Suprapubic skin (tissue), 4 donors: ENCODE results near the gene NCK2. TPM values are rescaled to one million over a fixed set of nuclear protein-coding genes. Genes with fewer than 3 reads are reported as not detected.

Experiments used
- DNase-seq, 2 donors: peaks; one replicate each; pipeline ENCODE4 v3.0.0-alpha.2; 2019; ENCODE audit warnings: low spot score in 2 of 2
- H3K27ac ChIP-seq: fragments of 200-600 bp; sonication (generic); one replicate; pipeline ENCODE4 v1.5.1; 2019
- H3K27me3 ChIP-seq: fragments of 200-600 bp; sonication (generic); one replicate; pipeline ENCODE4 v1.5.1; 2019
- H3K36me3 ChIP-seq: fragments of 200-600 bp; sonication (generic); one replicate; pipeline ENCODE4 v1.5.1; 2019
- H3K4me1 ChIP-seq: fragments of 200-600 bp; sonication (generic); one replicate; pipeline ENCODE4 v1.5.1; 2019
- H3K4me3 ChIP-seq: fragments of 200-600 bp; sonication (generic); one replicate; pipeline ENCODE4 v1.5.1; 2019; ENCODE audit warnings: mild to moderate bottlenecking
- H3K9me3 ChIP-seq: fragments of 200-600 bp; sonication (generic); one replicate; pipeline ENCODE4 v1.5.1; 2019
- CTCF ChIP-seq, 2 donors: fragments of 200-600 bp in 1 of 2; fragments of 450-650 bp in 1 of 2; sonication (generic) in 1 of 2; IDR thresholded peaks; one replicate each; pipeline ENCODE4 v1.5.1; 2016 to 2019; ENCODE audit warnings: antibody characterized with exemption in 2 of 2, mild to moderate bottlenecking in 1 of 2, moderate library complexity in 1 of 2
- EP300 ChIP-seq: sonication (generic); formaldehyde crosslinking; IDR thresholded peaks from one replicate; pipeline ENCODE4 v1.6.1; 2017; ENCODE audit warnings: antibody characterized with exemption
- POLR2A ChIP-seq, 2 donors: fragments of 450-650 bp; IDR thresholded peaks; one replicate each; pipeline ENCODE4 v1.6.1; 2017; ENCODE audit warnings: antibody characterized with exemption in 2 of 2, mild to moderate bottlenecking in 2 of 2, moderate library complexity in 2 of 2
- POLR2AphosphoS5 ChIP-seq, 3 donors: sonication (generic); formaldehyde crosslinking; IDR thresholded peaks; one replicate each; pipeline ENCODE4 v1.6.1; 2017; ENCODE audit warnings: antibody characterized with exemption in 3 of 3
- WGBS: methylation state at CpG from one replicate; pipeline ENCODE4 v1.1.5; 2018; 5-methylcytosine and 5-hydroxymethylcytosine counted together
- total RNA-seq, 4 donors: library from RNA; depleted of rRNA; stranded (reverse); fragments of >200 nt; gene quantifications; one replicate each; pipeline ENCODE4 v1.1.0, GENCODE V29; 2016

Gene NCK2
- total RNA-seq, 4 donors from 2014 or later = 40.1 to 59.4 (median 49.2) TPM

GRCh38 chr2:105903051-105903674 lies 158.5 kb downstream of the NCK2 start:
- DNase-seq = no peak
- Histone ChIP-seq H3K4me3 (no peak overlapping the region), H3K36me3 (no peaks in the 10 kb centered on the region), H3K27me3 (no peaks in the 10 kb centered on the region), H3K4me1 (no peaks in the 10 kb centered on the region), H3K9me3 (peaks cover 13% of the 10 kb centered on the region), H3K27ac (no peak overlapping the region)
- 95% methylated on average over 7 of the region's 7 CpGs for WGBS
- no peak for TF ChIP-seq EP300
- TF ChIP-seq POLR2A (IDR thresholded peaks at IDR 0.05) = no peak
- no peak for TF ChIP-seq CTCF (IDR thresholded peaks at IDR 0.05)
- no peak for TF ChIP-seq POLR2AphosphoS5 (IDR thresholded peaks at IDR 0.05)

DNA sequence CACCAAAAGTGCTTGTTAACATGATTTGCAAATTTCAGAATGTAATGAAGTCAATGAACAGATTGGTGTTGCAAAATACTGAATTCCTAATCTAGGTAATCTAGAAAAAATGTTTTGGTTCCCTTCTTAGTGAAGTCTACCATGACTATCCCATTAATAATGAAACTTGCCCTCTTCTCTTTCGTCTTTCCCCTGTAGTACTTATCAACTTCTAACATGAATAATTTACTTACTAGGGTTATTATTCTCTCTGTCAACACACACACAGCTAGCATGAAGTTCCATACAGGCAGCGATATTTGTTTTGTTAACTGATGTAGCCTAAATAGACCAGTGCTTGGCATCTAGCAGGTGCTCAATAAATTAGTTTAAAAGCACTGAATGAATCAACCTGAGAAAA lies 160.2 kb downstream of the NCK2 start:
- WGBS = 90% methylated on average over 2 of the region's 2 CpGs
- no peaks in the 10 kb centered on the region for H3K4me1 ChIP-seq

DNA sequence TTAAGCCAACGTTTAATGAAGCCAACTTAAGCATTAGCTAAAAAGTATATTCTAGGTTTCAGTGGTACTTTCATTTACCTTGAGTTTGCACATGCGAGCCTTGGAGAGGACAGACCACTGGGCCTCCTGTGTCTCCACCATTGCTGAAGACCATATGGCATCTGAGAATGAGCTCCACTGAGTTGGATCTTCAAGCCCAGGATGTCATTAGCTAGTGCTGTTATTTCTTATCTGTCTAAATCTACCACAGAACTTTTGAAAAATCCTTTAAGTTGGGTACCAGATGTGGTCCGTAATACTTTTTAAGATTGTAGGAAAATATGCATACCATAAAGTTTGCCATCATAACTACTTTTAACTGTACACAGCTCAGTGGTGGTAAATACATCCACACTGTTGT lies 161.8 kb downstream of the NCK2 start:
- 65% methylated on average over 3 of the region's 3 CpGs for WGBS
- no peaks in the 10 kb centered on the region for H3K4me1 ChIP-seq
- no peaks in the 10 kb centered on the region for H3K27me3 ChIP-seq
- H3K36me3 ChIP-seq = no peaks in the 10 kb centered on the region
- no peak overlapping the region for H3K27ac ChIP-seq
- no peak for DNase-seq
- H3K4me3 ChIP-seq = no peak overlapping the region
- TF ChIP-seq POLR2A (IDR thresholded peaks at IDR 0.05) (no peak), EP300 (no peak), CTCF (IDR thresholded peaks at IDR 0.05) (no peak), POLR2AphosphoS5 (IDR thresholded peaks at IDR 0.05) (no peak)
- H3K9me3 ChIP-seq = no peaks in the 10 kb centered on the region

More for the DNA sequence above, 160.2 kb downstream of the NCK2 start:
- DNase-seq = no peak
- Histone ChIP-seq H3K36me3 (no peaks in the 10 kb centered on the region), H3K4me3 (no peak overlapping the region), H3K27ac (no peak overlapping the region), H3K9me3 (peaks cover 7% of the 10 kb centered on the region), H3K27me3 (no peaks in the 10 kb centered on the region)
- TF ChIP-seq EP300 = no peak
- TF ChIP-seq CTCF (IDR thresholded peaks at IDR 0.05) = no peak
- TF ChIP-seq POLR2A (IDR thresholded peaks at IDR 0.05) = no peak
- TF ChIP-seq POLR2AphosphoS5 (IDR thresholded peaks at IDR 0.05) = no peak

DNA sequence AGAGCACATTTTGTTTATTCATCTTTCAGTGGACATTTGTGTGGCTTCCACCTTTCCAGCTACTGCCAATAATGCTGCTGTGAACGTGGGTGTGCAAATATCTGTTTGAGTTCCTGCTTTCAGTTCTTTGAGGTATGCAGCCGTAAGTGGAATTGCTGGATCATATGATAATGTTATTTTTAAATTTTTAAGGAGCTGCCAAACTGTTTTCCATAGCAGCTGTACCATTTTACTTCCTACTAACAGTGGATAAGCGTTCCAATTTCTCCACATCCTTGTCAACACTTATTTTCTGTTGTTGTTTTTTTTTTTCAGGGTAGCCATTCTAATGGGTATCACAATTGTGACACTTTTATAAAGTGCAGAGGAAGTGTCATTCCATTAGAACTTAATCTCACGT lies 162.5 kb downstream of the NCK2 start:
- no peak for DNase-seq
- H3K9me3 ChIP-seq = no peaks in the 10 kb centered on the region
- TF ChIP-seq POLR2AphosphoS5 (IDR thresholded peaks at IDR 0.05) (no peak), EP300 (no peak), CTCF (IDR thresholded peaks at IDR 0.05) (no peak), POLR2A (IDR thresholded peaks at IDR 0.05) (no peak)
- H3K27ac ChIP-seq = no peak overlapping the region
- H3K36me3 ChIP-seq = no peaks in the 10 kb centered on the region
- H3K27me3 ChIP-seq = no peaks in the 10 kb centered on the region
- 34% methylated on average over 4 of the region's 4 CpGs for WGBS
- H3K4me3 ChIP-seq = no peak overlapping the region
- H3K4me1 ChIP-seq = no peaks in the 10 kb centered on the region

- TF ChIP-seq POLR2AphosphoS5 (IDR thresholded peaks at IDR 0.05) = no peak
- no peak for TF ChIP-seq CTCF (IDR thresholded peaks at IDR 0.05)
- no peak for TF ChIP-seq POLR2A (IDR thresholded peaks at IDR 0.05)
- no peak for TF ChIP-seq EP300
- DNase-seq = no peak
- 65% methylated on average over 4 of the region's 4 CpGs for WGBS
- Histone ChIP-seq H3K27ac (no peak overlapping the region), H3K9me3 (no peaks in the 10 kb centered on the region), H3K27me3 (no peaks in the 10 kb centered on the region), H3K4me1 (no peaks in the 10 kb centered on the region), H3K36me3 (no peaks in the 10 kb centered on the region), H3K4me3 (no peak overlapping the region)
These were observed 164.5 kb downstream of the NCK2 start for GRCh38 chr2:105909215-105909614.
